AG04450 (cell line): Measurements from ENCODE around the gene ASB10. TPM values are rescaled to one million over a fixed set of nuclear protein-coding genes. Genes with fewer than 3 reads are reported as not detected.

Source experiments
- CTCF ChIA-PET: fragments of 300-600, 350-600 bp; formaldehyde crosslinking; extraction: SDS; loops from one replicate; lab custom pipeline; 2022; ENCODE audit warnings: antibody characterized with exemption, inconsistent platforms; lab: Charles Lee
- POLR2A ChIA-PET: fragments of 350-600 bp; formaldehyde crosslinking; extraction: SDS; loops from one replicate; lab custom pipeline; 2021; ENCODE audit warnings: antibody characterized with exemption, inconsistent platforms; lab: Yijun Ruan, JAX
- DNase-seq: peaks from one replicate; pipeline ENCODE4 v3.0.0-alpha.2; 2011; ENCODE audit warnings: low read depth, low spot score
- H3K27ac ChIP-seq: one replicate; pipeline ENCODE4 v1.5.1; 2012; ENCODE audit warnings: low read depth, low read length, control low read depth
- H3K27me3 ChIP-seq: one replicate; pipeline ENCODE4 v1.6.0; 2012; ENCODE audit warnings: low read length; ENCODE audit not compliant: control insufficient read depth, insufficient read depth
- H3K4me3 ChIP-seq: 2 replicates; pipeline ENCODE4 v1.5.1; 2011; ENCODE audit warnings: mild to moderate bottlenecking, low read depth, low read length, control low read depth
- H3K9me3 ChIP-seq: 2 replicates; pipeline ENCODE4 v1.5.1; 2012; ENCODE audit warnings: low read length; ENCODE audit not compliant: control insufficient read depth, insufficient read depth
- CTCF ChIP-seq: IDR thresholded peaks from 2 replicates; pipeline ENCODE4 v1.5.1; 2011; ENCODE audit warnings: low read depth, low read length, control low read depth, inconsistent platforms
- polyA plus RNA-seq: library from polyadenylated mRNA; depleted of rRNA; stranded (reverse); fragments of >200 nt; gene quantifications from 2 replicates; pipeline ENCODE4 v1.2.3, GENCODE V29; 2011

The ASB10 gene
- polyA plus RNA-seq, 1 experiment, result not detected

DNA sequence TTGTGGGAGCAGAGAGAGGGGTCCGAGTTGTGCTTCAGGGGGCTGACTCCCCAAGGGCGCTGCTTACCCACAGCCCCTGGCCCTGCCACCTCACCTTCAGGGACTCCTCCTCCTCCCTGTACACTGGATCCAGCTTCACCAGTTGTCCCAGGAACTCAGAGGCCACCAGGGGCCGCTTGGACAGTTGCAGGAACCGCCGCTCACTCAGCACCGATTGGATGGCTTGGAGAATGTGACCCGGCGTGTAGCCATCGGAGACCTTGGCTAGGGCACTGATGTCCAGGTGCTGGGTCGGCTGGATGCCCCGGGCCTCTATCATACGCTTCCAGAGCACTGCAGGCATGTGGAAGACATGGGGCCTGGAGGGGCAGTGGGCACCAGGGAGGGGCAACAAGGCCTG is 4.5 kb upstream of the ASB10 start:
- ChIA-PET CTCF (no interaction called here), POLR2A (no interaction called here)
- no peak for DNase-seq

DNA sequence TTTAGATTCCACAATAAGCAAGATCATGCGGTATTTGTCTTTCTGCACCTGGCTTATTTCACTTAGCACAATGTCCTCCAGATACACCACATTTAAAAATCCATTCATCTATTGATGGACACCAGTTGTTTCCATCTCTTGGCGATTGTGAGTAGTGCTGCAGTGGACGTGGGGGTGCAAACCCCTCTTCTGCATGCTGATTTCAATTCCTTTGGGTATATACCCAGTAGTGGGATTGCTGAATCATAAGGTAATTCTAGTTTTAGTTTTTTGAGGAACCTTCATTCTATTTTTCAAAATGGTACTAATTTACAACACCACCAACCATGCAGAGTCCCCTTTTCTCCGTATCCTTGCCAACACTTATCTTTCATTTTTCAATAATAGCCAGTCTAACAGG is 2.0 kb upstream of the ASB10 start:
- no peaks in the 10 kb centered on the region; the same call in 1 of the 2 replicates for H3K9me3 ChIP-seq
- H3K27ac ChIP-seq, result no peak overlapping the region
- POLR2A ChIA-PET, result no interaction called here
- peaks cover 57% of the 10 kb centered on the region for H3K27me3 ChIP-seq
- DNase-seq, result no peak
- TF ChIP-seq CTCF, result no peak
- no peak overlapping the region for H3K4me3 ChIP-seq
- CTCF ChIA-PET, result no interaction called here

More for the DNA sequence above, 4.5 kb upstream of the ASB10 start:
- peaks cover 66% of the 10 kb centered on the region for H3K27me3 ChIP-seq
- H3K9me3 ChIP-seq, result no peaks in the 10 kb centered on the region; the same call in 1 of the 2 replicates
- H3K4me3 ChIP-seq, result no peak overlapping the region
- H3K27ac ChIP-seq, result no peak overlapping the region
- TF ChIP-seq CTCF, result no peak

- CTCF ChIA-PET, result interaction anchor here (1.1 kb wide), 1 partner anchor 16 kb away, joined by 4 read pairs; no protein-coding TSS in a partner anchor
- H3K27me3 ChIP-seq, result peaks cover 53% of the 10 kb centered on the region
- no peak overlapping the region for H3K27ac ChIP-seq
- no peak for TF ChIP-seq CTCF
- POLR2A ChIA-PET, result no interaction called here
- DNase-seq, result no peak
- no peaks in the 10 kb centered on the region; the same call in 1 of the 2 replicates for H3K9me3 ChIP-seq
- H3K4me3 ChIP-seq, result no peak overlapping the region
Observed at GRCh38 chr7:151188252-151188542, 1.1 kb upstream of the ASB10 start.

- POLR2A ChIA-PET, result no interaction called here
Observed at GRCh38 chr7:151187409-151188251, 580 bp upstream of the ASB10 start.

More at GRCh38 chr7:151187409-151188251, 580 bp upstream of the ASB10 start:
- H3K9me3 ChIP-seq, result no peaks in the 10 kb centered on the region; the same call in 1 of the 2 replicates
- DNase-seq, result no peak
- TF ChIP-seq CTCF, result no peak
- CTCF ChIA-PET, result interaction anchor here (1.1 kb wide), 1 partner anchor 16 kb away, joined by 4 read pairs; no protein-coding TSS in a partner anchor
- H3K4me3 ChIP-seq, result no peak overlapping the region
- no peak overlapping the region for H3K27ac ChIP-seq
- peaks cover 51% of the 10 kb centered on the region for H3K27me3 ChIP-seq
